PC-9 (cell line): ENCODE results near the gene PAX7. TPM values are rescaled to one million over a fixed set of nuclear protein-coding genes. Genes with fewer than 3 reads are reported as not detected.

Experiments
- BruUV-seq: library from RNA; stranded (reverse); fragments of 400-500 nt; replicated peaks from 2 replicates; lab custom pipeline; 2021; lab: Mats Ljungman, UMichigan
- CTCF ChIA-PET: fragments of 300-600 bp; sonication (Branson Sonifier 250); formaldehyde crosslinking; loops from one replicate; lab custom pipeline; 2022; ENCODE audit warnings: antibody characterized with exemption; lab: Charles Lee
- POLR2A ChIA-PET: fragments of 300-600 bp; sonication (Branson Sonifier 250); formaldehyde crosslinking; loops from one replicate; lab custom pipeline; 2022; ENCODE audit warnings: antibody characterized with exemption; ENCODE audit not compliant: unreplicated experiment; lab: Charles Lee
- DNase-seq, 2 experiments: peaks; one replicate each; pipeline versions ENCODE4 v3.0.0 to v3.0.0-alpha.2; 2015 to 2022; ENCODE audit warnings: mixed read lengths in 1 of 2
- H2AFZ ChIP-seq: fragments of 200-600 bp; sonication (generic); 2 replicates; pipeline ENCODE4 v1.8.1; 2017; ENCODE audit warnings: antibody characterized with exemption
- H3F3A ChIP-seq: fragments of 200-600 bp; sonication (generic); 2 replicates; pipeline ENCODE4 v1.8.1; 2017; ENCODE audit warnings: antibody characterized with exemption, mild to moderate bottlenecking, low read depth; ENCODE audit not compliant: insufficient read depth
- H3K27ac ChIP-seq: fragments of 200-600 bp; sonication (generic); 2 replicates; pipeline ENCODE4 v1.6.1; 2016; ENCODE audit warnings: mixed run types
- H3K27me3 ChIP-seq: fragments of 200-600 bp; sonication (generic); 2 replicates; pipeline ENCODE4 v1.6.1; 2016; ENCODE audit warnings: low read depth, mixed run types; ENCODE audit not compliant: insufficient read depth
- H3K36me3 ChIP-seq: fragments of 200-600 bp; sonication (generic); 2 replicates; pipeline ENCODE4 v1.6.1; 2016; ENCODE audit warnings: low read depth, mixed run types
- H3K4me1 ChIP-seq: fragments of 200-600 bp; sonication (generic); replicated peaks from 2 replicates; pipeline ENCODE4 v1.6.1; 2016; ENCODE audit warnings: mixed run types; ENCODE audit not compliant: insufficient read depth
- H3K4me2 ChIP-seq: fragments of 200-600 bp; sonication (generic); 2 replicates; pipeline ENCODE4 v1.6.1; 2017; ENCODE audit warnings: mixed run types
- H3K4me3 ChIP-seq: fragments of 200-600 bp; sonication (generic); 2 replicates; pipeline ENCODE4 v1.6.1; 2016; ENCODE audit warnings: mixed run types
- H3K79me2 ChIP-seq: fragments of 200-600 bp; sonication (generic); 2 replicates; pipeline ENCODE4 v1.6.1; 2017; ENCODE audit warnings: low read depth, mixed run types
- H3K9me2 ChIP-seq: fragments of 200-600 bp; sonication (generic); 2 replicates; pipeline ENCODE4 v1.8.1; 2017; ENCODE audit warnings: mild to moderate bottlenecking; ENCODE audit not compliant: insufficient read depth
- H3K9me3 ChIP-seq: fragments of 200-600 bp; sonication (generic); 2 replicates; pipeline ENCODE4 v1.8.1; 2016; ENCODE audit warnings: low read depth; ENCODE audit not compliant: insufficient read depth
- H4K20me1 ChIP-seq: fragments of 200-600 bp; sonication (generic); 2 replicates; pipeline ENCODE4 v1.8.1; 2017; ENCODE audit not compliant: insufficient read depth
- EZH2 ChIP-seq: fragments of 200-600 bp; sonication (generic); IDR thresholded peaks from 2 replicates; pipeline ENCODE4 v1.8.0; 2017; ENCODE audit warnings: antibody characterized with exemption, low read depth
- intact Hi-C: fragments of 100-400 bp; cut with micrococcal nuclease; formaldehyde crosslinking; loops from one replicate; pipeline ENCODE4 v1.10.0; 2022; ENCODE audit not compliant: unreplicated experiment
- total RNA-seq: library from RNA; stranded (reverse); gene quantifications from 2 replicates; pipeline ENCODE4 v1.2.3, GENCODE V29; 2021
- TF ChIP-seq, protein P1 (sequence below): fragments of 200-600 bp; sonication (generic); conservative IDR thresholded peaks from 2 replicates; pipeline ENCODE4 v1.6.1; 2017; ENCODE audit warnings: mixed run types, antibody characterized with exemption, mild to moderate bottlenecking, moderate library complexity

Gene PAX7
- total RNA-seq, 1 experiment from 2014 or later: not detected

DNA sequence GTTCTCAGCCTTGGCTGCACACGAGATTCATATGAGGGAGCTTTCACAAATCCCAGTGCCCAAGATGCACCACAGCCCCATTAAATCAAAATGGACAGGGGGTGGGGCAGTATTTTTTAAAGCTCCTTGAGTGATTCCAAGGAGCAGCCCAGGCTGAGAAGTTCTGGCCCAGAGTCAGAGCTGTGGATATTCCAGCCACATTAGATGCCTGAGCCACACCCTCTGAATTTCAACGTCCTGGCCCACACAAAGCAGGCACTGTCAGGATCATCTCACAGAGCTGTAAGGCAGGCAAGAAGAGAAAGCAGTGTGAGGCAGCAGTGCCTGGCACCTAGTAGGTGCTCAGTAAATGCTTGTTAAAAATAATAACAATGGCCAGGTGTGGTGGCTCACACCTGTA lies 37.4 kb downstream of the PAX7 start:
- ChIA-PET POLR2A (no interaction called here), CTCF (no interaction called here)
- peaks cover 53% of the 10 kb centered on the region for H3F3A ChIP-seq
- H2AFZ ChIP-seq: no peak overlapping the region
- peak overlapping the region; percentile 13; the same call in 1 of the 2 replicates for H3K4me3 ChIP-seq
- peak overlapping the region; percentile 93 for H3K27ac ChIP-seq
- peak in 1 of 2 experiments; percentile 29 for DNase-seq
- intact Hi-C loops: loop anchor here (2.0 kb wide), 1 partner anchor 25 kb away; no protein-coding TSS in a partner anchor
- peaks cover 82% of the 10 kb centered on the region for H3K4me1 ChIP-seq
- H3K79me2 ChIP-seq: no peaks in the 10 kb centered on the region
- no peaks in the 10 kb centered on the region for H3K36me3 ChIP-seq
- no peaks in the 10 kb centered on the region for H3K27me3 ChIP-seq
- H3K4me2 ChIP-seq: peak overlapping the region; percentile 72
- no peak for TF ChIP-seq EZH2
- TF ChIP-seq, protein P1, sequence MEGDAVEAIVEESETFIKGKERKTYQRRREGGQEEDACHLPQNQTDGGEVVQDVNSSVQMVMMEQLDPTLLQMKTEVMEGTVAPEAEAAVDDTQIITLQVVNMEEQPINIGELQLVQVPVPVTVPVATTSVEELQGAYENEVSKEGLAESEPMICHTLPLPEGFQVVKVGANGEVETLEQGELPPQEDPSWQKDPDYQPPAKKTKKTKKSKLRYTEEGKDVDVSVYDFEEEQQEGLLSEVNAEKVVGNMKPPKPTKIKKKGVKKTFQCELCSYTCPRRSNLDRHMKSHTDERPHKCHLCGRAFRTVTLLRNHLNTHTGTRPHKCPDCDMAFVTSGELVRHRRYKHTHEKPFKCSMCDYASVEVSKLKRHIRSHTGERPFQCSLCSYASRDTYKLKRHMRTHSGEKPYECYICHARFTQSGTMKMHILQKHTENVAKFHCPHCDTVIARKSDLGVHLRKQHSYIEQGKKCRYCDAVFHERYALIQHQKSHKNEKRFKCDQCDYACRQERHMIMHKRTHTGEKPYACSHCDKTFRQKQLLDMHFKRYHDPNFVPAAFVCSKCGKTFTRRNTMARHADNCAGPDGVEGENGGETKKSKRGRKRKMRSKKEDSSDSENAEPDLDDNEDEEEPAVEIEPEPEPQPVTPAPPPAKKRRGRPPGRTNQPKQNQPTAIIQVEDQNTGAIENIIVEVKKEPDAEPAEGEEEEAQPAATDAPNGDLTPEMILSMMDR: no peak
- no peaks in the 10 kb centered on the region for H3K9me3 ChIP-seq
- no peaks in the 10 kb centered on the region for H4K20me1 ChIP-seq
- no peaks in the 10 kb centered on the region for H3K9me2 ChIP-seq
- BruUV-seq: no TSS peak

- peak; percentile 75 to 91 for DNase-seq
- intact Hi-C loops: loop anchor here (2.0 kb wide), 1 partner anchor 26 kb away; no protein-coding TSS in a partner anchor
- no TSS peak for BruUV-seq
- peaks cover 53% of the 10 kb centered on the region for H3F3A ChIP-seq
- H3K4me2 ChIP-seq: peak overlapping the region; percentile 72
- no peaks in the 10 kb centered on the region for H3K9me3 ChIP-seq
- TF ChIP-seq EZH2: no peak
- TF ChIP-seq, protein P1: no peak
- ChIA-PET POLR2A (no interaction called here), CTCF (interaction anchor here (0.5 to 0.6 kb wide), 2 partner anchors 27 to 539 kb away, joined by 5 to 13 read pairs; no protein-coding TSS in a partner anchor)
- no peaks in the 10 kb centered on the region for H3K79me2 ChIP-seq
- H3K27me3 ChIP-seq: no peaks in the 10 kb centered on the region
- peak overlapping the region; percentile 93 for H3K27ac ChIP-seq
- no peaks in the 10 kb centered on the region for H4K20me1 ChIP-seq
- no peaks in the 10 kb centered on the region for H3K9me2 ChIP-seq
- H2AFZ ChIP-seq: no peak overlapping the region
- H3K4me3 ChIP-seq: peak overlapping the region; percentile 13; the same call in 1 of the 2 replicates
- peaks cover 79% of the 10 kb centered on the region for H3K4me1 ChIP-seq
- no peaks in the 10 kb centered on the region for H3K36me3 ChIP-seq
Observed at GRCh38 chr1:18668750-18669404, 38.2 kb downstream of the PAX7 start.

GRCh38 chr1:18670121-18670867 lies 39.6 kb downstream of the PAX7 start:
- no peaks in the 10 kb centered on the region for H3K79me2 ChIP-seq
- no peaks in the 10 kb centered on the region for H3K36me3 ChIP-seq
- H4K20me1 ChIP-seq: no peaks in the 10 kb centered on the region
- H3K27ac ChIP-seq: peak overlapping the region; percentile 93
- CTCF ChIA-PET: interaction anchor here (0.7 kb wide), 1 partner anchor 66 kb away, joined by 14 read pairs; no protein-coding TSS in a partner anchor
- POLR2A ChIA-PET: interaction anchor here (0.5 kb wide), 1 partner anchor 1237 kb away, joined by 3 read pairs; no protein-coding TSS in a partner anchor
- no peaks in the 10 kb centered on the region for H3K9me3 ChIP-seq
- H3K9me2 ChIP-seq: no peaks in the 10 kb centered on the region
- peaks cover 53% of the 10 kb centered on the region for H3F3A ChIP-seq
- peak in 1 of 2 experiments; percentile 40 for DNase-seq
- no peak overlapping the region for H2AFZ ChIP-seq
- no peaks in the 10 kb centered on the region for H3K27me3 ChIP-seq
- TF ChIP-seq EZH2: no peak
- TF ChIP-seq, protein P1: no peak
- H3K4me3 ChIP-seq: no peak overlapping the region; the same call in 1 of the 2 replicates
- peak overlapping the region; percentile 72 for H3K4me2 ChIP-seq
- H3K4me1 ChIP-seq: peaks cover 65% of the 10 kb centered on the region
- no TSS peak for BruUV-seq
- intact Hi-C loops: no loop called here
